K562 (cell line): ENCODE data around the gene HS3ST5. TPM values are rescaled to one million over a fixed set of nuclear protein-coding genes. Genes with fewer than 3 reads are reported as not detected.

Source experiments
- ATAC-seq: fragments of 200-7000 bp; cut with Tn5 transposase; 3 replicates; pipeline ENCODE4 v1.9.1; 2020; ENCODE audit warnings: moderate library complexity
- BruUV-seq: library from RNA; stranded (reverse); fragments of 400-500 nt; replicated peaks from 2 replicates; lab custom pipeline; 2021; lab: Mats Ljungman, UMichigan
- CTCF ChIA-PET: fragments of 300-600 bp; formaldehyde crosslinking; extraction: SDS; loops from one replicate; lab custom pipeline; 2021; ENCODE audit warnings: low intra/inter-chr PET ratio; lab: Yijun Ruan, JAX
- POLR2A ChIA-PET: fragments of 300-600, 350-650 bp; sonication (Branson Sonifier 250); formaldehyde crosslinking; extraction: SDS; loops from one replicate; lab custom pipeline; 2021; ENCODE audit warnings: antibody characterized with exemption, inconsistent platforms; lab: Yijun Ruan, JAX
- DNase-seq, 4 experiments: peaks; one replicate each; pipeline versions ENCODE4 v3.0.0 to v3.0.0-alpha.2; 2011 to 2018; ENCODE audit warnings: low spot score in 3 of 4, mixed read lengths in 3 of 4; ENCODE audit errors: extremely low read depth in 1 of 4
- FAIRE-seq: peaks from 2 replicates; lab custom pipeline; 2011; peaks lifted over from hg19 to GRCh38; lab: Jason Lieb, UNC
- H2AFZ ChIP-seq: 2 replicates; pipeline ENCODE4 v1.6.0; 2011; ENCODE audit warnings: low read depth, low read length, control low read depth, inconsistent platforms
- H3K27ac ChIP-seq: fragments of 200-600 bp; 3 replicates; pipeline ENCODE4 v1.8.0; 2011; ENCODE audit warnings: low read depth, mild to moderate bottlenecking, control low read depth, inconsistent platforms, low read length, moderate library complexity, mixed read lengths; ENCODE audit errors: extremely low read depth
- H3K27me3 ChIP-seq, 2 experiments: fragments of 300-600 bp in 1 of 2; 2 replicates in 1 of 2; 3 replicates in 1 of 2; pipeline versions ENCODE4 v1.6.0 to v1.8.0; 2011; ENCODE audit warnings: inconsistent platforms in 2 of 2, low read length in 2 of 2, mild to moderate bottlenecking in 1 of 2, mixed read lengths in 1 of 2, moderate library complexity in 1 of 2; ENCODE audit not compliant: control insufficient read depth in 2 of 2, insufficient read depth in 2 of 2
- H3K36me3 ChIP-seq: fragments of 300-600 bp; 3 replicates; pipeline ENCODE4 v1.8.0; 2011; ENCODE audit warnings: mild to moderate bottlenecking, low read length, inconsistent platforms; ENCODE audit not compliant: control insufficient read depth, insufficient read depth
- H3K4me1 ChIP-seq, 2 experiments: fragments of 200-600 bp in 1 of 2; replicated peaks in 1 of 2; 2 replicates in 1 of 2; 3 replicates in 1 of 2; pipeline versions ENCODE4 v1.5.1 to v1.8.0; 2011; ENCODE audit warnings: inconsistent platforms in 2 of 2, low read length in 2 of 2, mild to moderate bottlenecking in 1 of 2, mixed read lengths in 1 of 2, moderate library complexity in 1 of 2; ENCODE audit not compliant: control insufficient read depth in 2 of 2, insufficient read depth in 2 of 2
- H3K4me2 ChIP-seq: 2 replicates; pipeline ENCODE4 v1.6.1; 2011; ENCODE audit warnings: low read length, control low read depth, inconsistent platforms, mixed read lengths; ENCODE audit not compliant: insufficient read depth
- H3K4me3 ChIP-seq: fragments of 200-600 bp; sonication (generic), shearing (Covaris generic); 2 replicates; pipeline ENCODE4 v1.5.1; 2016; ENCODE audit warnings: control low read depth, inconsistent platforms
- H3K79me2 ChIP-seq: fragments of 200-600 bp; 3 replicates; pipeline ENCODE4 v1.8.0; 2011; ENCODE audit warnings: low read length, inconsistent platforms; ENCODE audit not compliant: control insufficient read depth, insufficient read depth
- H3K9ac ChIP-seq, 2 experiments: 2 replicates each; pipeline versions ENCODE4 v1.6.0 to v1.6.1; 2011; ENCODE audit warnings: low read depth in 2 of 2, low read length in 2 of 2, control low read depth in 1 of 2, inconsistent platforms in 1 of 2, mild to moderate bottlenecking in 1 of 2, mixed read lengths in 1 of 2; ENCODE audit not compliant: insufficient read depth in 1 of 2
- H3K9me1 ChIP-seq: one replicate; pipeline ENCODE4 v1.6.0; 2011; ENCODE audit warnings: inconsistent platforms, mild to moderate bottlenecking, low read length, moderate library complexity; ENCODE audit not compliant: control insufficient read depth, insufficient read depth
- H3K9me3 ChIP-seq: replicated peaks from 2 replicates; pipeline ENCODE4 v1.5.1; 2011; ENCODE audit warnings: low read depth, low read length, inconsistent platforms; ENCODE audit not compliant: control insufficient read depth, insufficient read depth
- H4K20me1 ChIP-seq: replicated peaks from 2 replicates; pipeline ENCODE4 v1.6.1; 2011; ENCODE audit warnings: low read length, inconsistent platforms, mixed read lengths; ENCODE audit not compliant: control insufficient read depth, insufficient read depth
- ETV5 ChIP-seq: sonication (generic); formaldehyde crosslinking; IDR thresholded peaks from 2 replicates; pipeline ENCODE4 v1.4.0; 2020; ENCODE audit warnings: low read depth, mild to moderate bottlenecking, missing genetic modification reagents
- PTTG1 ChIP-seq: fragments of 450-650 bp; IDR thresholded peaks from 2 replicates; pipeline ENCODE4 v1.6.1; 2016; ENCODE audit warnings: low read depth, mild to moderate bottlenecking, missing genetic modification characterization, missing compliant biosample characterization
- STAT5A ChIP-seq: IDR thresholded peaks from 2 replicates; pipeline ENCODE4 v1.6.1; 2012; ENCODE audit warnings: low read length, inconsistent platforms, borderline replicate concordance
- TEAD2 ChIP-seq: fragments of 450-650 bp; IDR thresholded peaks from 2 replicates; pipeline ENCODE4 v1.6.1; 2016; ENCODE audit warnings: missing genetic modification characterization, control low read depth, missing compliant biosample characterization
- ZNF212 ChIP-seq: fragments of 450-650 bp; formaldehyde crosslinking; IDR thresholded peaks from 2 replicates; pipeline ENCODE4 v1.4.0; 2020; ENCODE audit warnings: mild to moderate bottlenecking
- ZNF699 ChIP-seq: fragments of 250-450 bp; sonication (Bioruptor Pico); IDR thresholded peaks from 2 replicates; pipeline ENCODE4 v1.8.0; 2021; ENCODE audit warnings: mild to moderate bottlenecking, moderate library complexity; ENCODE audit not compliant: insufficient replicate concordance
- WGBS: fragments of 100-300 bp; shearing (Covaris generic); methylation state at CpG from one replicate; pipeline ENCODE4 v1.1.6; 2016; ENCODE audit warnings: low coverage, mixed read lengths; ENCODE audit not compliant: insufficient coverage; ENCODE audit errors: missing lambda C conversion rate; 5-methylcytosine and 5-hydroxymethylcytosine counted together
- in situ Hi-C: fragments of 300-500 bp; cut with MboI; formaldehyde crosslinking; loops from 4 replicates; pipeline ENCODE4 v1.15.0; 2018; ENCODE audit warnings: inconsistent platforms, mixed read lengths
- intact Hi-C: fragments of 100-400 bp; cut with micrococcal nuclease; formaldehyde crosslinking; loops from 2 replicates; pipeline ENCODE4 v1.14.2; 2022
- polyA plus RNA-seq, 8 experiments: library from polyadenylated mRNA; depleted of rRNA in 4 of 8; stranded (reverse) in 5 of 8; unstranded in 3 of 8; fragments of >200 nt; fragmentation: Nextera tagmentation in 2 of 8; fragmentation: Illumina TruSeq in 1 of 8; extraction: Ambion mirVana in 2 of 8; extraction: Trizol in 1 of 8; gene quantifications; 2 replicates each; pipeline versions ENCODE4 v1.2.1 to v1.2.3, GENCODE V29; 2011 to 2014; ENCODE audit warnings: inconsistent platforms in 1 of 8, missing spikeins in 1 of 8
- total RNA-seq, 7 experiments: library from RNA; depleted of rRNA in 6 of 7; stranded (reverse); fragments of >200 nt in 6 of 7; fragmentation: Illumina TruSeq in 2 of 7; extraction: Trizol in 2 of 7; gene quantifications; 2 replicates each; pipeline versions ENCODE4 v1.2.1 to v1.2.3, GENCODE V29; 2011 to 2021; ENCODE audit warnings: low replicate concordance in 1 of 7
- TF ChIP-seq, protein P1 (sequence below): sonication (generic); formaldehyde crosslinking; IDR thresholded peaks from 2 replicates; pipeline ENCODE4 v1.8.0; 2022; ENCODE audit warnings: mild to moderate bottlenecking, low read depth, missing genetic modification reagents
- TF ChIP-seq, protein P2 (sequence below): fragments of 250-450 bp; sonication (Bioruptor Pico); IDR thresholded peaks from 2 replicates; pipeline ENCODE4 v1.5.1; 2021; ENCODE audit warnings: mild to moderate bottlenecking
- TF ChIP-seq, protein P3 (sequence below): fragments of 250-450 bp; sonication (Bioruptor Pico); IDR thresholded peaks from 2 replicates; pipeline ENCODE4 v1.4.0; 2020; ENCODE audit warnings: mild to moderate bottlenecking, moderate library complexity, borderline replicate concordance

HS3ST5 gene
- total and polyA plus RNA-seq, 9 of the 15 experiments (the other 6 are each of a cell fraction or from before 2014, with no cell fraction given) = not detected

DNA sequence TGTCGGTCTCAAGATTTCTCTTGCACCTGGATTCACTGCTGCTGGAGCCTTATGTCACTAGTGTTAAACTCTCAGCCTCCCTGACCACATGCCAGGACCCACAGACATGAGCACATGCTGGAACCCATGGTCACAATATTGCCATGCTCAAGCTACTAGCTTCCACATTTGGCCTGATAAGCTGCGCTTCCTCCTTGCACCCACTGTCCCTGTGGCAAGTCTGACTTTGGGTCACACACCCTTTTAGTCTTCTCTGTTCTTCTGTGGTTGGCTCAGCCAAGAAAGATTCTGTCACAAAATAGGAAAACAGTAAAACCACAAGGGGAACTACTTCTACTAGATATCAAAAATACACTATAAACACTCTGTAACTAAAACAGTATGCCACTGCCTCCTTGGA is 303.0 kb downstream of the HS3ST5 start:
- DNase-seq (no peak), ATAC-seq (no peak)
- no peak overlapping the region for H3K27ac ChIP-seq

DNA sequence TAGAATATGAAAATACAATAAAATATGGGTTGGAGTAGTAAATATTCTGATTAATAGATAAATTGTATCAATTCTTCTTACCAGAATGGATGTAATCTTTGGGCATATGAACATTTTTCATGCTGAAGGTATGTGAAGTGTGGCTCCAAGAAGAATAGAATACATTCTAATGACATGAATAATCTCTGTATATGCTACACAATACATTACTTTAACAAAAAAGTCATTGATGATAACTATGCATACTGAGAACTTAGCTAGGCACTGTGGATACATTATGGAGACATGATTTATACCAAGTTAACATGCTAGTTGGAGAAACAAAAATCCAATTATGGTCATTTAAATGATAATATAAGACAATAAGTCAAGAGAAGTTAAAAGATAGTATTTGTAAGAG is 309.2 kb downstream of the HS3ST5 start:
- no peaks in the 10 kb centered on the region for H4K20me1 ChIP-seq
- no peaks in the 10 kb centered on the region for H3K27me3 ChIP-seq
- H3K9me1 ChIP-seq = no peaks in the 10 kb centered on the region
- no peak overlapping the region for H3K4me3 ChIP-seq
- no peak overlapping the region for H2AFZ ChIP-seq
- H3K36me3 ChIP-seq = no peaks in the 10 kb centered on the region
- POLR2A ChIA-PET = no interaction called here
- no peaks in the 10 kb centered on the region for H3K79me2 ChIP-seq
- in situ Hi-C loops (no loop called here), intact Hi-C loops (no loop called here)
- ATAC-seq (no peak), DNase-seq (no peak), FAIRE-seq (no peak)
- BruUV-seq = no TSS peak
- H3K4me1 ChIP-seq = no peaks in the 10 kb centered on the region
- CTCF ChIA-PET = no interaction called here
- no peak overlapping the region for H3K4me2 ChIP-seq
- H3K27ac ChIP-seq = no peak overlapping the region
- no peak overlapping the region for H3K9ac ChIP-seq
- no peaks in the 10 kb centered on the region for H3K9me3 ChIP-seq
- TF ChIP-seq, protein P1, sequence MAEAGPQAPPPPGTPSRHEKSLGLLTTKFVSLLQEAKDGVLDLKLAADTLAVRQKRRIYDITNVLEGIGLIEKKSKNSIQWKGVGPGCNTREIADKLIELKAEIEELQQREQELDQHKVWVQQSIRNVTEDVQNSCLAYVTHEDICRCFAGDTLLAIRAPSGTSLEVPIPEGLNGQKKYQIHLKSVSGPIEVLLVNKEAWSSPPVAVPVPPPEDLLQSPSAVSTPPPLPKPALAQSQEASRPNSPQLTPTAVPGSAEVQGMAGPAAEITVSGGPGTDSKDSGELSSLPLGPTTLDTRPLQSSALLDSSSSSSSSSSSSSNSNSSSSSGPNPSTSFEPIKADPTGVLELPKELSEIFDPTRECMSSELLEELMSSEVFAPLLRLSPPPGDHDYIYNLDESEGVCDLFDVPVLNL = no peak
- no peak for TF ChIP-seq ZNF212 (CRISPR knock-in tag)
- no peak for TF ChIP-seq ETV5 (CRISPR knock-in tag)
- no peak for TF ChIP-seq STAT5A
- TF ChIP-seq, protein P2, sequence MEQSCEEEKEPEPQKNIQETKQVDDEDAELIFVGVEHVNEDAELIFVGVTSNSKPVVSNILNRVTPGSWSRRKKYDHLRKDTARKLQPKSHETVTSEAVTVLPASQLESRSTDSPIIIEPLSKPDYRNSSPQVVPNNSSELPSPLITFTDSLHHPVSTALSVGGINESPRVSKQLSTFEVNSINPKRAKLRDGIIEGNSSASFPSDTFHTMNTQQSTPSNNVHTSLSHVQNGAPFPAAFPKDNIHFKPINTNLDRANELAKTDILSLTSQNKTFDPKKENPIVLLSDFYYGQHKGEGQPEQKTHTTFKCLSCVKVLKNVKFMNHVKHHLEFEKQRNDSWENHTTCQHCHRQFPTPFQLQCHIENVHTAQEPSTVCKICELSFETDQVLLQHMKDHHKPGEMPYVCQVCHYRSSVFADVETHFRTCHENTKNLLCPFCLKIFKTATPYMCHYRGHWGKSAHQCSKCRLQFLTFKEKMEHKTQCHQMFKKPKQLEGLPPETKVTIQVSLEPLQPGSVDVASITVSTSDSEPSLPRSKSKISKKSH (CRISPR knock-in tag) = no peak
- TF ChIP-seq ZNF699 = no peak

More for the DNA sequence above, 303.0 kb downstream of the HS3ST5 start:
- FAIRE-seq = no peak
- H3K9ac ChIP-seq = no peak overlapping the region
- TF ChIP-seq TEAD2 (tag) (no peak), PTTG1 (tag) (no peak)
- TF ChIP-seq, protein P3, sequence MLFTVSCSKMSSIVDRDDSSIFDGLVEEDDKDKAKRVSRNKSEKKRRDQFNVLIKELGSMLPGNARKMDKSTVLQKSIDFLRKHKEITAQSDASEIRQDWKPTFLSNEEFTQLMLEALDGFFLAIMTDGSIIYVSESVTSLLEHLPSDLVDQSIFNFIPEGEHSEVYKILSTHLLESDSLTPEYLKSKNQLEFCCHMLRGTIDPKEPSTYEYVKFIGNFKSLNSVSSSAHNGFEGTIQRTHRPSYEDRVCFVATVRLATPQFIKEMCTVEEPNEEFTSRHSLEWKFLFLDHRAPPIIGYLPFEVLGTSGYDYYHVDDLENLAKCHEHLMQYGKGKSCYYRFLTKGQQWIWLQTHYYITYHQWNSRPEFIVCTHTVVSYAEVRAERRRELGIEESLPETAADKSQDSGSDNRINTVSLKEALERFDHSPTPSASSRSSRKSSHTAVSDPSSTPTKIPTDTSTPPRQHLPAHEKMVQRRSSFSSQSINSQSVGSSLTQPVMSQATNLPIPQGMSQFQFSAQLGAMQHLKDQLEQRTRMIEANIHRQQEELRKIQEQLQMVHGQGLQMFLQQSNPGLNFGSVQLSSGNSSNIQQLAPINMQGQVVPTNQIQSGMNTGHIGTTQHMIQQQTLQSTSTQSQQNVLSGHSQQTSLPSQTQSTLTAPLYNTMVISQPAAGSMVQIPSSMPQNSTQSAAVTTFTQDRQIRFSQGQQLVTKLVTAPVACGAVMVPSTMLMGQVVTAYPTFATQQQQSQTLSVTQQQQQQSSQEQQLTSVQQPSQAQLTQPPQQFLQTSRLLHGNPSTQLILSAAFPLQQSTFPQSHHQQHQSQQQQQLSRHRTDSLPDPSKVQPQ = no peak
- TF ChIP-seq, all 486 proteins: peak for 0
- WGBS = 6% methylated on average over 2 of the region's 2 CpGs
- Histone ChIP-seq H3K4me3 (no peak overlapping the region), H4K20me1 (no peaks in the 10 kb centered on the region), H3K27me3 (no peaks in the 10 kb centered on the region; a peak in 1 of 5 replicates), H3K9me1 (no peaks in the 10 kb centered on the region), H3K9me3 (no peaks in the 10 kb centered on the region), H3K4me1 (no peaks in the 10 kb centered on the region), H3K4me2 (no peak overlapping the region), H3K79me2 (no peaks in the 10 kb centered on the region), H3K36me3 (no peaks in the 10 kb centered on the region), H2AFZ (no peak overlapping the region)
- in situ Hi-C loops = no loop called here
- ChIA-PET CTCF (no interaction called here), POLR2A (no interaction called here)
- no TSS peak for BruUV-seq
- intact Hi-C loops = no loop called here
